Measurements from ENCODE around the gene APCDD1L. TPM values are rescaled to one million over a fixed set of nuclear protein-coding genes. Genes with fewer than 3 reads are reported as not detected.

Gene APCDD1L
- polyA plus RNA-seq, 1 of the 3 experiments (the other 2 are of a cell fraction): 0.99 TPM

DNA sequence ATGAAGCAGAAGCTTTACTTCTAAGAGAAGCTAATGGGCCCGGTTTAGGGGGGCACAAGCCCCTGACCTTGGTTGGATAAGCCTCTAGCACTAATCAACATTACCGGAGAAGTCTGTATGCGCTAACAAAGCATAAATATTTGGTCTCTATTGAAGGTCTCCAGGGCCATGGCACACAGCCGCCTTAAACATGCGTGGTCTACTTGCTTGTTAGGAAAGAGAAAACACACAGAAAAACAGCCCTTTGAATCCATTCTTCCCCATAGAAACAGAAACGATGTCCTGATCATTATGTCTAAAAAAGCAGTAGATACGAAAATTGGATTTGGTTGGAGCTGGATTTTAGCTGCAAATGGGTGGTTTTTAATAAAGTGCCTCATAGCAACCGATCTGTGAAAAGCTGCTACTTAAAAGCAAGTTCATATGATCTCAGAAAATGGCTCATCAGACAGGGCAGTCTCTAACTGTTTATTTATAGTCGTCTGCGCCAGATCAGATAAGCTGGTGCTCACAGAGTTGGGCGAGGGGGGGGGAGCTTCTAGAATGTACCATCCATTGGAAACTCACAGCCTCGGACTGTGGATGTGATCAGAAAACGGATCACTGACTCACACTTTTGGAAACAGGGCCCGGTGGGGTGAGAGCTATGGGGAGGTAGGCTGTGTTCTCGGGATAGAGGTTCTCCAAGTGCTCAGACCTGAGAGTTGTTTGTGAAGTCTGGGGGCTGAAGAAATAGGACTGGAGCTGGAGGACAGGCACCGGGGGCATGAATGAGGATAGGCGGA, 35.3 kb upstream of the APCDD1L start (continued):
- TF ChIP-seq TEAD4 (IDR thresholded peaks at IDR 0.05; ENCODE audit: borderline replicate concordance, insufficient read depth) (peak; percentile 48; the same call in 1 of the 2 replicates), RFX5 (IDR thresholded peaks at IDR 0.05; ENCODE audit: low read length) (no peak), EZH2phosphoT487 (IDR thresholded peaks at IDR 0.05; ENCODE audit: borderline replicate concordance, low read depth) (no peak), YY1 (IDR thresholded peaks at IDR 0.05; ENCODE audit: low read depth) (no peak), EP300 (IDR thresholded peaks at IDR 0.05; ENCODE audit: borderline replicate concordance in 1 of 2, low read depth in 1 of 2, low read length in 1 of 2) (peak; percentile 30 to 83; a peak in 2 of 4 replicates), RXRA (IDR thresholded peaks at IDR 0.05; ENCODE audit: borderline replicate concordance, low read depth) (peak; percentile 65; the same call in 1 of the 2 replicates), NRF1 (IDR thresholded peaks at IDR 0.05; ENCODE audit: low read depth, low read length) (no peak), NFIC (IDR thresholded peaks at IDR 0.05; ENCODE audit: borderline replicate concordance) (peak; percentile 92), TAF1 (IDR thresholded peaks at IDR 0.05; ENCODE audit: borderline replicate concordance, low read depth, low read length) (no peak), ELF1 (IDR thresholded peaks at IDR 0.05) (no peak), FOXJ3 (CRISPR knock-in tag; IDR thresholded peaks at IDR 0.05) (no peak), RCOR1 (IDR thresholded peaks at IDR 0.05; ENCODE audit: low read length) (no peak), SMC3 (IDR thresholded peaks at IDR 0.05; ENCODE audit: low read depth, low read length) (no peak), FOSL2 (IDR thresholded peaks at IDR 0.05; ENCODE audit: borderline replicate concordance, low read depth) (peak; percentile 52), SIN3A (IDR thresholded peaks at IDR 0.05; ENCODE audit: borderline replicate concordance, low read depth, low read length) (no peak), RAD21 (IDR thresholded peaks at IDR 0.05; ENCODE audit: low read length) (no peak)
- TF ChIP-seq, protein P1, sequence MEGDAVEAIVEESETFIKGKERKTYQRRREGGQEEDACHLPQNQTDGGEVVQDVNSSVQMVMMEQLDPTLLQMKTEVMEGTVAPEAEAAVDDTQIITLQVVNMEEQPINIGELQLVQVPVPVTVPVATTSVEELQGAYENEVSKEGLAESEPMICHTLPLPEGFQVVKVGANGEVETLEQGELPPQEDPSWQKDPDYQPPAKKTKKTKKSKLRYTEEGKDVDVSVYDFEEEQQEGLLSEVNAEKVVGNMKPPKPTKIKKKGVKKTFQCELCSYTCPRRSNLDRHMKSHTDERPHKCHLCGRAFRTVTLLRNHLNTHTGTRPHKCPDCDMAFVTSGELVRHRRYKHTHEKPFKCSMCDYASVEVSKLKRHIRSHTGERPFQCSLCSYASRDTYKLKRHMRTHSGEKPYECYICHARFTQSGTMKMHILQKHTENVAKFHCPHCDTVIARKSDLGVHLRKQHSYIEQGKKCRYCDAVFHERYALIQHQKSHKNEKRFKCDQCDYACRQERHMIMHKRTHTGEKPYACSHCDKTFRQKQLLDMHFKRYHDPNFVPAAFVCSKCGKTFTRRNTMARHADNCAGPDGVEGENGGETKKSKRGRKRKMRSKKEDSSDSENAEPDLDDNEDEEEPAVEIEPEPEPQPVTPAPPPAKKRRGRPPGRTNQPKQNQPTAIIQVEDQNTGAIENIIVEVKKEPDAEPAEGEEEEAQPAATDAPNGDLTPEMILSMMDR (IDR thresholded peaks at IDR 0.05): no peak
- TF ChIP-seq, protein P2, sequence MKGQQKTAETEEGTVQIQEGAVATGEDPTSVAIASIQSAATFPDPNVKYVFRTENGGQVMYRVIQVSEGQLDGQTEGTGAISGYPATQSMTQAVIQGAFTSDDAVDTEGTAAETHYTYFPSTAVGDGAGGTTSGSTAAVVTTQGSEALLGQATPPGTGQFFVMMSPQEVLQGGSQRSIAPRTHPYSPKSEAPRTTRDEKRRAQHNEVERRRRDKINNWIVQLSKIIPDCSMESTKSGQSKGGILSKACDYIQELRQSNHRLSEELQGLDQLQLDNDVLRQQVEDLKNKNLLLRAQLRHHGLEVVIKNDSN (IDR thresholded peaks at IDR 0.05; ENCODE audit: borderline replicate concordance, low read depth): no peak
- TF ChIP-seq, protein P3, sequence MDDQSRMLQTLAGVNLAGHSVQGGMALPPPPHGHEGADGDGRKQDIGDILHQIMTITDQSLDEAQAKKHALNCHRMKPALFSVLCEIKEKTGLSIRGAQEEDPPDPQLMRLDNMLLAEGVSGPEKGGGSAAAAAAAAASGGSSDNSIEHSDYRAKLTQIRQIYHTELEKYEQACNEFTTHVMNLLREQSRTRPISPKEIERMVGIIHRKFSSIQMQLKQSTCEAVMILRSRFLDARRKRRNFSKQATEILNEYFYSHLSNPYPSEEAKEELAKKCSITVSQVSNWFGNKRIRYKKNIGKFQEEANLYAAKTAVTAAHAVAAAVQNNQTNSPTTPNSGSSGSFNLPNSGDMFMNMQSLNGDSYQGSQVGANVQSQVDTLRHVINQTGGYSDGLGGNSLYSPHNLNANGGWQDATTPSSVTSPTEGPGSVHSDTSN (IDR thresholded peaks at IDR 0.05): peak; percentile 67
- TF ChIP-seq, protein P4, sequence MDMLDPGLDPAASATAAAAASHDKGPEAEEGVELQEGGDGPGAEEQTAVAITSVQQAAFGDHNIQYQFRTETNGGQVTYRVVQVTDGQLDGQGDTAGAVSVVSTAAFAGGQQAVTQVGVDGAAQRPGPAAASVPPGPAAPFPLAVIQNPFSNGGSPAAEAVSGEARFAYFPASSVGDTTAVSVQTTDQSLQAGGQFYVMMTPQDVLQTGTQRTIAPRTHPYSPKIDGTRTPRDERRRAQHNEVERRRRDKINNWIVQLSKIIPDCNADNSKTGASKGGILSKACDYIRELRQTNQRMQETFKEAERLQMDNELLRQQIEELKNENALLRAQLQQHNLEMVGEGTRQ (IDR thresholded peaks at IDR 0.05; ENCODE audit: borderline replicate concordance, low read depth, low read length): no peak
- TF ChIP-seq, protein P5, sequence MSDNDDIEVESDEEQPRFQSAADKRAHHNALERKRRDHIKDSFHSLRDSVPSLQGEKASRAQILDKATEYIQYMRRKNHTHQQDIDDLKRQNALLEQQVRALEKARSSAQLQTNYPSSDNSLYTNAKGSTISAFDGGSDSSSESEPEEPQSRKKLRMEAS (IDR thresholded peaks at IDR 0.05; ENCODE audit: low read depth): peak; percentile 79
- TF ChIP-seq, protein P6, sequence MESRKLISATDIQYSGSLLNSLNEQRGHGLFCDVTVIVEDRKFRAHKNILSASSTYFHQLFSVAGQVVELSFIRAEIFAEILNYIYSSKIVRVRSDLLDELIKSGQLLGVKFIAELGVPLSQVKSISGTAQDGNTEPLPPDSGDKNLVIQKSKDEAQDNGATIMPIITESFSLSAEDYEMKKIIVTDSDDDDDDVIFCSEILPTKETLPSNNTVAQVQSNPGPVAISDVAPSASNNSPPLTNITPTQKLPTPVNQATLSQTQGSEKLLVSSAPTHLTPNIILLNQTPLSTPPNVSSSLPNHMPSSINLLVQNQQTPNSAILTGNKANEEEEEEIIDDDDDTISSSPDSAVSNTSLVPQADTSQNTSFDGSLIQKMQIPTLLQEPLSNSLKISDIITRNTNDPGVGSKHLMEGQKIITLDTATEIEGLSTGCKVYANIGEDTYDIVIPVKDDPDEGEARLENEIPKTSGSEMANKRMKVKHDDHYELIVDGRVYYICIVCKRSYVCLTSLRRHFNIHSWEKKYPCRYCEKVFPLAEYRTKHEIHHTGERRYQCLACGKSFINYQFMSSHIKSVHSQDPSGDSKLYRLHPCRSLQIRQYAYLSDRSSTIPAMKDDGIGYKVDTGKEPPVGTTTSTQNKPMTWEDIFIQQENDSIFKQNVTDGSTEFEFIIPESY (IDR thresholded peaks at IDR 0.05; ENCODE audit: borderline replicate concordance, low read depth): no peak
